HG03520 (cell line): Measurements from ENCODE around the gene SNCB.
"Not testable (repeated sequence)": the region's sequence is repeated elsewhere in the genome, so short reads cannot be mapped to it uniquely, and the experiment has no call there.

Source experiments
- ATAC-seq: cut with Tn5 transposase; IDR thresholded peaks from one replicate; pipeline ENCODE4 v1.9.1; 2021; ENCODE audit warnings: mild to moderate bottlenecking, moderate library complexity; ENCODE audit not compliant: unreplicated experiment

Gene SNCB

DNA sequence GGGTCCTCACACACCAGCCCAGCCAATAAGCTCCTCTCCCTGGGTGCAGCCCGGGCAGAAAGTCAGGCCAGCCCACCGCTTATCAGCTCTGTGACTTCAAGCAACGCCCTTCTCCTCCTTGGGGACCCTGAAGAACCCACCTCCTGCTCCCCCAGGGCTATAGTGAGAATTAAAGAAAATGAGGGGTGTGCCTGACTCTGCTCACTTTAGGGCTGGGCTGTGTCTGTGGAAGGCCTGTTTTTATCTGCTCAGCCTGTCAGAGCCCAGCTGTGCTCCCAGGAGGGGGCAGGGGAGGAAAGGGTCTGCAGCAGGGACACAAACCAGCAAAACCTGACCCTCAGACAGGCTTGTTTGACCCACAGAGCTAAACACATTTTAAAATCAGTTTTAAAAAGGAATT is 24.3 kb downstream of the SNCB start:
- no peak for ATAC-seq

- ATAC-seq: no peak
Measured at GRCh38 chr5:176603091-176603490, 27.2 kb downstream of the SNCB start.

DNA sequence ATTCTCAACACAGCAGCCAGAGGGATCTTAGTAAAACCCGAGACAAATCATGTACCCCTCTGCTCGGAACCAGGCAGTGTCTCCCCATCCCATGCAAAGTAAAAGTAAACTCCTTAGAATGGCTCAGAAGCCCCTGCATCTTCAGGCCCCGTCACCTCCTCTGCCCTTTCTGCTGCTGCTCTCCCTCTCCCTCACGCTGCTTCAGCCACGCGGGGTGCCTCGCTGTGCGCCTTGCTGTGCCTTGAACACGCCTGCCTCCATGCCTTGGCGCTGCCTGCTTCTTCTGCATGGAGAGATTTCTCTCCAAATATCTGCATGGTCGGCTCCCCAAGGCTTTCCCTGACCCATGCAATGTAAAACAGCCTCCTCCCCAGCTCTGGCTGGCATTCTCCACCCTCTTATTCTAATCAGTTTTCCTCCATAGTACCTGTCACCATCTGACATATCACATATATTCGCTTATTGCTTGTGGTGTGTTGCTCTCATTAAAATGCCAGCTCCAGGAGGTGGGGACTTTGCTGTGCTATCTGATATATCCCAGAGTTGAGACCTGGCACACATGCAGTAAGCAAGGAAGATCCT is 28.3 kb downstream of the SNCB start:
- ATAC-seq: no peak

GRCh38 chr5:176599749-176600430 is 30.4 kb downstream of the SNCB start:
- not testable (repeated sequence) for ATAC-seq

- ATAC-seq: no peak
Measured at GRCh38 chr5:176597417-176598389, 32.6 kb downstream of the SNCB start.

DNA sequence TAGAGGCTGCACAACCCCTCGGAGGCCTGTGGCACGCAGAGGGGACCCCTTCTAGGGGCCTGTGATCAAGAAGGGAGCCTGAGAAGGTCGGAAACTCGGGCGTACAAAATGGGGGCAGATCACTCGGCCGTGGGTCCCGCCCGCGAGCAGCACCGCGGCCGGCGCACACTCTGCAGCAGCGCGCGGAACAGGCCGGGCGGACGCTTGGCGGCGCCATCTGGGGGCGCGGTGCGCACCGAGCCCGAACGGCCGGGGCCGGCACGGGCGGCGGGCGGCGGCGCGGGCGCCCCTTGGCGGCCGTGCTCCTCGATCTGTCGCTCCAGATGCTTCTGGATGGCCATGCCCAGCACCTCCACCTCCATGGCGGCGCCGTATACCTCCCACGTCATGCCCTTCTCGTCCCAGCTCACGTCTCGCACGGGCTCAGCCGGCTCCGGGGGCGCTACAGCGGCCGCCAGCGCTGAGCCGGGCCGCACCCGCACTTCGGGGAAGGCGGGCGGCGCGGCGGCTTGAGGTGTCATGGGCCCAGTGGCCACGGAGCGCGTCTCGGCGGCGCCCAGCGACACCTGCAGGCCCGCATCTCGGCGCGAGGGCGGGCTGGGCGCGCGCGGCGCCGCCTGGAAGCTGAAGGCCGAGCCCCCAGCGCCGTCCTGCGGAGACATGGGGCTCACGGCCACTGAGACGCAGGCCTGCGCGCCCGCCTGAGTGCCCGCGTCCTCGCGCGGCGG is 33.5 kb downstream of the SNCB start:
- ATAC-seq: no peak

DNA sequence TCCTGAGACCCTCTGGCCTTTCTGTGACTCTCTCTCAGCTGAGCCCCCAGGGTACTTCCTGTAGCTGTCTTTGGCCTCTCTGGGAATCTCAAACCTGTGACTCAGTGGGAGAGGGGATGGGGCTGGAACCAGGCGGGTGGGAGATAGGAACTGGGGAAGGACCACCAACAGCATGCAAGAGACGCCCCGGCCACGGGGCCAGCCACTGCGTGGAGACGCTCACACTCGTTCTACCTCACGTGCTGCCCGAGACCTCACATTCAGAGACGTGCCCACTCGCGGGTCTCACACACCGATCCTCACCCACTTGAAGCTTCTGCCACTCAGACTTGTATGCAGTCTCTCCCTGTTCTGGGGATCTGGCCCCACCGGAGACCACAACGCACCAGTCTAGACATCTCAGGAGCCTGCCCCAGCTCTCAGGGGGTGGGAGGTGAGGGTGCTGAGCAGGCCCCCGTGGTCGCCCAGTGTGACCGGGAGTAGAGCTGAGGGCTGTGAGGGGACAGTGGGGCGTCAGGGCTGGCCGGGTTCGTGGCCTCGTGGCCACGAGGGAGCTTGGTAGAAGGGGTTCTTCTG is 34.2 kb downstream of the SNCB start:
- ATAC-seq: no peak

DNA sequence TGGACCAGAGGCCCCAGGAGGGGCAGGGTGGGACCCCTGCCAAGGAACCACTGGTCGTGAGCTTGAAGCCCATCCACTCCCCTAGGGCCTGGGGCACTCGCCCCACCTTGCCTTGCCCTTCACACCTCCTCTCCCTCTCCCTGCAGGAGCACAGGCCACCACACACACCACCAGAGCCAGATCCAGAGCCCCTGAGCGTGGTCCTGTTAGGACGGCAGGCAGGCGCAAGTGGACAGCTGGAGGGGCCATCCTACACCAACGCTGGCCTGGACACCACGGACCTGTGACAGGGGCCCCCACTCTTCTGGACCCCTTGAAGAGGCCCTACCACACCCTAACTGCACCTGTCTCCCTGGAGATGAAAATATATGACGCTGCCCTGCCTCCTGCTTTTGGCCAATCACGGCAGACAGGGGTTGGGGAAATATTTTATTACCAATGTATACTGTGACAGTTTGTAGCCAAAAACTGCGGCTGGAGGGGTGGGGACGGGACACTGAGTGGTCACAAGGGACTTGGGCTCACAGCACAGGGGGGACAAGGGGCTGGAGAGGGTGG is 34.9 kb downstream of the SNCB start:
- ATAC-seq: no peak

GRCh38 chr5:176594554-176594953 is 35.8 kb downstream of the SNCB start:
- no peak for ATAC-seq

GRCh38 chr5:176593273-176593869 is 37.0 kb downstream of the SNCB start:
- no peak for ATAC-seq

DNA sequence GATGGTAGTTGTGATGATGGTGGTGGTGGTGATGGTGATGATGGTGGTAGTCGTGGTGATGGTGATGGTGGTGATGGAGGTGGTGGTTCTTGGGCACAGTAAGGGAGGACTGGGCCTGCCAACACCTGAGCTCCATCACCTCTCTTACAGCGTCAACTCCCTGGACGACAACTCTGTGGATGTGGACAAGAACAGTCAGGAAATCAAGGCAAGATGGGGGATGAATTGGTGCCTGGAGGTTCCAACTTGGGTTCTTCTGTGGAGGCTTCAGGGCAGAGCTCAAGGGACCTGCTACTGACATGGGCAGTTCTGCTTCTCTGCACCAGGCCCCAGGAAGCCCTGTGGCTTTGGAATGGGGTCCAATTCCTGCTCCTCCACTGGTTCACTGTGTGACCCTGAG is 37.8 kb downstream of the SNCB start:
- no peak for ATAC-seq

- ATAC-seq: not testable (repeated sequence)
Measured at GRCh38 chr5:176591667-176592066, 38.7 kb downstream of the SNCB start.

GRCh38 chr5:176590035-176590717 is 40.2 kb downstream of the SNCB start:
- no peak for ATAC-seq

DNA sequence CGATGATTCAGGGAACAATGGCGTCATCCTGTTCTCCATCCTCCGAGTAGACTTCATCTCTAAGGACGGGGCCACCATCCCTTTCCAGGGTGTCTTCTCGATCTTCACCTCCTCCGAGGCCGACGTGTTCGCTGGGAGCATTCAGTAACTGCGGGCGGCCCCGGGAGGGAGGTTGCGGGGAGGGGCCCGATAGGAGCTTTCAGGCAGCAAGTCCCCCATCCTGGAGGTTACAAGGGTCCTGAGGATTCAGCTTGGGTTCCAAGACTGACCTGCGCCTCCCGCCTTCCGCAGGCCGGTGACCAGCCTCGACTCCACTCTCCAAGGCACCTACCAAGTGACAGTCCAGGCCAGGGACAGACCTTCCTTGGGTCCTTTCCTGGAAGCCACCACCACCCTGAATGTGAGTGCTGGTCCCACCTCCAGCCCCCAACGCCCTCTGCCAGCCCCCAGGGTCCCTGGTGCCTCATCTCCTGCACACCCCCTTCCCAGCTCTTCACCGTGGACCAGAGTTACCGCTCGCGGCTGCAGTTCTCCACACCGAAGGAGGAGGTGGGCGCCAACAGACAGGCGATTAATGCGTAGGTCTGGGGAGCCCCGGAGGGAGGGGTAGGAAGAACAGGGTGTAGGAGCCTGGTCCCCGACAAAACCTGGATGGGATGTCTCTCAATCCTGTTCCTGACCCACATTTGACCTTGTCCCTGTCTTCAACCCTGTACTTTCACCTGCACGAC is 41.1 kb downstream of the SNCB start:
- no peak for ATAC-seq

- ATAC-seq: no peak
Measured at GRCh38 chr5:176588297-176588696, 42.0 kb downstream of the SNCB start.

DNA sequence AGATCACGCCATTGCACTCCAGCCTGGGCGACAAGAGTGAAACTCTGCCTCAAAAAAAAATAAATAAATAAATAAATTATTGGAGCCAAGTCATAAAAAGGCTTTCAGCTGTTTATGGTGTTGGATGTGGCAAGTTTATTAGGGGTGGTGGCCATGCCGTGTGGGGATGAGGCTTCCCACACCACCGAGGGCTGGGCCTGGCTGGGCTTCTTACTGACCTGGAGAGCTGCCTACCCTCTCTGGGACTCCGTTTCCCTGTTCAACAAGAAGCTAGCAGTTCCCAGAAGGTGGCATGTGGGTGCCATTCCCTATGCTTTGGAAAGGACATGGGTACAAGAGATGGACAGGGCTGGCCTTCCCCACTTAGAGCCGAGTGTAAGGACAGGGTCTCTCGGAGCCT is 42.9 kb downstream of the SNCB start:
- no peak for ATAC-seq

GRCh38 chr5:176583076-176583475 is 47.3 kb downstream of the SNCB start:
- ATAC-seq: no peak

DNA sequence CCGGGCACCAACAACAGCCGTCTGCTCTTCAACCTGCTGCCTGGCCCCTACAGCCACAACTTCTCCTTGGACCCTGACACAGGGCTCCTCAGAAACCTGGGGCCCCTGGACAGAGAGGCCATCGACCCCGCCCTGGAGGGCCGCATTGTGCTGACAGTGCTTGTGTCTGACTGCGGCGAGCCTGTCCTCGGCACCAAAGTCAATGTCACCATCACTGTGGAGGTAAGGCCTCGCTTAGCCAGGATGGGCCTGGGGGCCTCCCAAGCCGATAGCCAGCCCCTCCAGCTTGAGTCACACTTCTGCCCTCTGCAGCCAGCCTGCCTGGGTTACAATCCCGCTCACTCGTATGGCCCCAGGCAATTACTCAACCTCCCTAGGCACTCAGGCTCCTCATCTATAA is 49.0 kb downstream of the SNCB start:
- ATAC-seq: no peak

- no peak for ATAC-seq
Measured at GRCh38 chr5:176579323-176579722, 51.0 kb downstream of the SNCB start.
